HG03575 (cell line): ENCODE measurements around the gene LDLR.
"Not testable (repeated sequence)": the region's sequence is repeated elsewhere in the genome, so short reads cannot be mapped to it uniquely, and the experiment has no call there.

ENCODE experiments used
- ATAC-seq: cut with Tn5 transposase; IDR thresholded peaks from one replicate; pipeline ENCODE4 v1.9.1; 2021; ENCODE audit not compliant: unreplicated experiment, insufficient number of reproducible peaks, low FRiP score; ENCODE audit errors: extremely low read depth

The LDLR gene

GRCh38 chr19:11067356-11068113, 21.7 kb upstream of the LDLR start:
- no peak for ATAC-seq

GRCh38 chr19:11069561-11069960, 19.7 kb upstream of the LDLR start:
- no peak for ATAC-seq

- no peak for ATAC-seq
These were observed 19.1 kb upstream of the LDLR start for GRCh38 chr19:11070123-11070522.

- no peak for ATAC-seq
These were observed 15.7 kb upstream of the LDLR start for GRCh38 chr19:11073568-11073967.

GRCh38 chr19:11076792-11077191, 12.5 kb upstream of the LDLR start:
- not testable (repeated sequence) for ATAC-seq

- no peak for ATAC-seq
These were observed 10.4 kb upstream of the LDLR start for GRCh38 chr19:11078893-11079292.

GRCh38 chr19:11079999-11080398, 9.3 kb upstream of the LDLR start:
- no peak for ATAC-seq

GRCh38 chr19:11087870-11088505, 1.3 kb upstream of the LDLR start:
- ATAC-seq, result no peak

- no peak for ATAC-seq
These were observed 583 bp upstream of the LDLR start for GRCh38 chr19:11088506-11089253.

GRCh38 chr19:11090014-11090263, 676 bp downstream of the LDLR start:
- ATAC-seq, result not testable (repeated sequence)

GRCh38 chr19:11090264-11090996, 1.2 kb downstream of the LDLR start:
- ATAC-seq, result no peak

GRCh38 chr19:11090997-11091702, 1.9 kb downstream of the LDLR start:
- ATAC-seq, result no peak

GRCh38 chr19:11091703-11092153, 2.5 kb downstream of the LDLR start:
- ATAC-seq, result no peak

GRCh38 chr19:11092181-11092538, 2.9 kb downstream of the LDLR start:
- ATAC-seq, result no peak

GRCh38 chr19:11093689-11094238, 4.5 kb downstream of the LDLR start:
- ATAC-seq, result no peak

GRCh38 chr19:11094520-11094894, 5.2 kb downstream of the LDLR start:
- ATAC-seq, result no peak

- peak; percentile 38 for ATAC-seq
These were observed 7.1 kb downstream of the LDLR start for GRCh38 chr19:11096210-11096841.

- ATAC-seq, result not testable (repeated sequence)
These were observed 8.1 kb downstream of the LDLR start for GRCh38 chr19:11097367-11097766.
